HG03571 (cell line): ENCODE results near the gene SLC7A4.
"Not testable (repeated sequence)": the region's sequence is repeated elsewhere in the genome, so short reads cannot be mapped to it uniquely, and the experiment has no call there.

Experiments used
- ATAC-seq: cut with Tn5 transposase; IDR thresholded peaks from one replicate; pipeline ENCODE4 v1.9.1; 2021; ENCODE audit not compliant: unreplicated experiment

The SLC7A4 gene

DNA sequence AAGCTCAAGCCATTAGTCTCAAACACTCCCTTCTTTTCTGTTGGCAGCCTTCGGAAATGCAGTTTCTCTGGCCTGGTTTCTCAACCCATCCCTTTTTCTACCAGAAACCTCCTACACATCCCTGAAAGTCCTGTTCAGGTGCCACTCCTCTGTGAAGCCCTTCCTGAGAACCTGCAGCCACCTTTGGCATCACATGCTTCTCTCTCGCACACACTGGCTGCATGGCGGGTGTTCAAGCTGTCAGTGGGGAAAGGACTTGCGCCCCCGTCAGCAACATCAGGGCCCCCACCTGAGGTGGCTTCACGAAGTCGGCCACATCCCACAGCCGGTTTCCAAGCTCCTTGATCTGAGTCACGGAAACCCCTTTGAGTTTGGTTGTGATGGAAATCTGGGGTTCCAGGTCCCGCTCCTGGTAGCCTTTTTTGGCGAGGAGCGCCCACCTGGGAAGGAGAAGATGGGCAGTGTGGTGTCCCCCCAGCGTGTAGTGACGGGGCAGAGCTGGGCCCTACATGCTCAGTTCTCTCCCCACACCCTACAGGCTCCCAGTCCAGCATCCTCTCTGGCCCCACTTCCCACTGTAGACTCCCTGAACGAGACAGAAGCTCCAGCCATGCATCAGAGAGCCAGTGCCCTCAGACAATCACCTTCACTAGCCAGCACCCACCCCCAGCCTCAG lies 11.6 kb upstream of the SLC7A4 start:
- no peak for ATAC-seq

DNA sequence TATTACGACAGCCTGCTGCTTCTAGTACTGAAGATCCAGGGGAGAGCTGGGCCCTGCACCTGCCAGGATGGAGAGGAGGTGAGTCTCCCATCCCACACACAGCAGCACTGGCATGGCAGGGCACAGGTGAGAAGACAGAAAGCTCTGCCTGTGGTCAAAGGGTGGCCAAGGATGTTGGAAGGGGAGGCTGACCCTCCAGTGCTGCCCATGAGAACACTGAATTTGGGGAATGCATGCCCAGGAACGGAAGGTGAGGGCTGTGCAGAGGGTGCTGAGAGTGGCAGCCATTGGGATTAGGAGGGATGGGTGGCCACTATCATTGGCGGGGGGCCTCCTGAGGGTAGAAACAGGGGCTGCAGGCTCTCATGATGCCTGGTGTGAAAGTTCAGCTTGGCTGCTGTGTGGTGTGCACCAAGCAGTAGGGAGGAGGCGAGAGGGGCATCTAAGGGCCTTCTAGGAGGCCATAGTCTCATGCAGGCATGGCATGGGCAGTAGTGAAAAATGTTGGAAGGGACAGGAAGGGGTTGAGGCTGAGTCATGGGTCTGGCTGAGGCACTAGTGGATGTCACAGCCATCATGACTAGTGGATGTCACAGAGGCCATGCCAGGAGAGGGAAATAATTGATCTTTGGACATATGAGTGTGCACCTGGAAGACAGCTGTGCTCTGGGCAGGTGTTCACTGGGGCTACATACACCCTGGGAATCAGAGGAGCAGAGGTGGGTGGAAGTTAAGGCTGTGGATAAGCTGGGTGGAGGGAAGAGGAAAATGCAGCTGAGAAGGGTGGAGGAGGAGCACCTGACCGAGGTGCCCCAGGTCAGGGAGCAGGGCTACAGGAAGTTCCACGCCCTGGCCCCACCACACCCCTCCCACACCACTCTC lies 10.9 kb upstream of the SLC7A4 start:
- no peak for ATAC-seq

DNA sequence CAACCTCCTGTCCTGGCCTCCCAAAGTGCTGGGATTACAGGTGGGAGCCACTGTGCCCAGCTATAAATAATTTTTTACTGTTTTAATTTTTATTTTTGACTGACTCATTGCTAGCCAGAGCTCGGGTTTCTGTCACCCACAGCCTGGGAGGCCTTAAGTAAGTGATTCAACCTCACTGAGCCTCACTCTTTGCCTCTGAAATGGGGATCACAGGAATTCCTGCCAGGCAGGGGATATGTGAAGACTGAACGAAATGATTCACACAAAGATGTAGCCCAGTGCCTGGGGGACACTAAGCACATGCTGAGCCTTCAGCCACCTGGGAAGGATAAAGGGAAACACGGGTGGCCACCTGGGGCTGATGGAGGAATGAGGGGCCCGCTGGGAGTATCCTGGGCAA lies 9.6 kb upstream of the SLC7A4 start:
- ATAC-seq, result no peak

DNA sequence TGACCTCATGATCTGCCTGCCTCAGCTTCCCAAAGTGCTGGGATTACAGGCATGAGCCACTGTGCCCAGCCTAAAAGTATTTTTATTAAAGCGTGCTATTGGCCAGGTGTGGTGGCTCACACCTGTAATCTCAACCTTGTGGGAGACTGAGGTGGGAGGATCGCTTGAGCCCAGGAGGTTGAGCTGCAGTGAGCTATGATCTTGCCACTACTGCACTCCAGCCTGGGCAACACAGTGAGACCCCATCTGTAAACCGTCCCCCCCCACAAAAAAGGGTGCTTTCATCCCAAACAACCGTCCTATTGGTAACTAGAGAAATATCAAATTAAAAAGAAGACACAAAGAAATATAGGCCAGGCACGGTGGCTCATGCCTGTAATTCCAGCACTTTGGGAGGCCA lies 6.8 kb upstream of the SLC7A4 start:
- ATAC-seq, result not testable (repeated sequence)

DNA sequence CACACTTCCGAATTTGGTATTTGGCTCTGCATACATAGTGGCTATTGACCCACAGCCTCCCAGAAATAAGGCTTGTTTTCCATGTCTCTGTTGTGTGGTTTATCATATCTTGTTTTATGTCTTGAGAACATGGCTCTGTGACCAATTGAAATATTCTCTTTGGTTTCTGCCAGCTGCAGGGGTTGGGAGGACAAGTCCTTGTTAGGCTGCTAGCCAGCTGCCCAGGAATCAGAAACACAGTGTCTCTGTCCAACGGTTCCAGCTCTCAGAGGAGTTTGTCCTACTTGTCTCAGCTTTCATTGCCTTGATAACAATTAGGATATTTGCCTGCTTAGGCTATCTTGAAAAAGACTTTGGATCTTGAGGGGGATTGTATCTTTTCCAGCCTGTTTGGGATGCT lies 6.0 kb upstream of the SLC7A4 start:
- ATAC-seq, result no peak

DNA sequence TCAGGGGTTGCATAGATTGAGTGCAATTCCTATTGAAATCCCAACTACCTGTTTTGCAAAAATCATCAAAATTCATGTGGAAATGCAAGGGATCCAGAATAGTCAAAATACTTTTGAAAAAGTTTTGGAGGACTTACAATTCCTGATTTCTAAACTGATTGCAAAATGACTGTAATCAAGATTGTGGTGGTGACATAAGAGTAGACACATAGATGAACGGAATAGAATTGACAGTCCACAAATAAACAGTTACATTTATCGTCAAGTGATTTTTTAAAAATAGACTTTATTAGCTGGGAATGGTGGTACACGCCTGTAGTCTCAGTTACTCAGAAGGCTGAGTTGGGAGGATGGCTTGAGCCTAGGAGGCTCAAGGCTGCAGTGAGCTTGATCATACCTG lies 2.6 kb upstream of the SLC7A4 start:
- ATAC-seq, result no peak

DNA sequence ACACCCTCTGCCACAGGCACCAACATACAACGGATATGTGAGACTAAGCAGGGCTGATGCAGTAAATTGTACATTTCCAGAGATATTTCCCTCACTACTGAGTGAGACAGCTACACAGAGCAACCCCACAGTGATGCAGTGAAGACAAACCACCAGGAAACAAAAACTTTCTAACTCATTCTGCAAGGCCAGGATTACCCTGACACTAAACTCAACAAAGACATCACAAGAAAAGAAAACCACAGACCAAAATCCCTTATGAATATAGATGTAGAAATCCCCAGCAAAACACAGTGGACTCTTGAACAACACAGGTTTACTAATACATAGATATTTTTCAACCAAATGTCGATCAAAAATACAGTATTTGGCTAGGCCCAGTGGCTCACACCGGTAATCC lies 1.5 kb upstream of the SLC7A4 start:
- no peak for ATAC-seq

DNA sequence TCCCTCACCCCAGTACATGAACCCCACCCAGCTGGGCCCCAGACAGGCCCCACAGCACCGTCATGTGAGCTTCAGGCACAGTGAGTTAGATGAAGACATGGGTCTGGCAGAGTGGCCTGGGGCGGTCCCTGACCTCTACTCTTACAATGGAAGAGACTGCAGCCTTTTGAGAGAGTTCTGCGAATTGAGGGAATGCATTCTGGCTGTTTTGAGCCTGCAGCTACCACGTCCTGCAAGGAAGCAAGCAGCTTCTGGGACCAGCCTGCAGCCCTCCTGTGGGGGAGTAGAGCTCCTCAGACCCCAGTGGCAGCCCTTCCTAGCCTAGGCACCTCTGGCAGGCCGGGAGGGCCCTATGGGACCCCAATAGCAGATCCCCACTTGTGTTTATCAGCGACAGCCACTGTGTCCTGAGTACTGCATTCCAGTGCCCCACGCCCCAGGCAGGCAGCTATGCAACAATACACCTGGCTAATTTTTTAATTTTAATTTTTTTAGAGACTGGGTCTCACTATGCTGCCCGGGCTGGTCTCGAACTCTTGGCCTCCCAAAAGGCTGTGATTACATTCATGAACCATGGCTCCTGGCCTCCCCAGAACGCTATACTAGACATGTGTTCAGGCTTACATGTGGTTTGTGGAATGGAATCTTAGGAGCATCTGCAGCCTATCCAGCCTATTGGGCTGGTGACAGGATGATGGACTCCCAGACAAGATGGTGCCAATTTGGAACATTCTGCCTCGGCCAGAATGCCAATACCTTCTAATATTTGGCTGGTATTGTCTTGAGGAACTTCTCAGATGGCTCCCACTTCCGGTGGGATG lies 717 bp upstream of the SLC7A4 start:
- no peak for ATAC-seq

DNA sequence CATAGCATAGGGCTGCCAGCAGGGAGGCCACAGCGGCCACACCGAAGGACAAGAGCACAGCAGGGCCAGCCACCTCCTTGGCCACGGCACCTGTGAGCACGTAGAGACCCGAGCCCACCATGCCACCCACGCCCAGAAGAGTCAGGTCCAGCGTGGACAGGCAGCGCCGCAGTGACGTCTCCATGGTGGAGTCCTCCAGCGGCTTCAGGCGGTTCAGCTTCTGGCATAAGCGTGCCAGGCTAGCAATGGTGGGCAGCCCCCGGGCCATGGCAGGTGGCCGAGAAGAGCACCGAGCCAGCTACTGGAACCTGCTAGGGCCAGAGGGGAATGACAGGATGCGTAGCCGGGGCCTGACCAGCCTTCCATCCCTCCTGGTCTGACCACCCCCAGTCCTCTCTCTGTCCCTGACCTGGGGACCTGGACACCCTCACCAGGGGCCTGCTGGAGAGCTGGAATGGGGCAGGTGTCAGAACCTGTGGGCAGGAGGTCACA lies 770 bp downstream of the SLC7A4 start:
- no peak for ATAC-seq

DNA sequence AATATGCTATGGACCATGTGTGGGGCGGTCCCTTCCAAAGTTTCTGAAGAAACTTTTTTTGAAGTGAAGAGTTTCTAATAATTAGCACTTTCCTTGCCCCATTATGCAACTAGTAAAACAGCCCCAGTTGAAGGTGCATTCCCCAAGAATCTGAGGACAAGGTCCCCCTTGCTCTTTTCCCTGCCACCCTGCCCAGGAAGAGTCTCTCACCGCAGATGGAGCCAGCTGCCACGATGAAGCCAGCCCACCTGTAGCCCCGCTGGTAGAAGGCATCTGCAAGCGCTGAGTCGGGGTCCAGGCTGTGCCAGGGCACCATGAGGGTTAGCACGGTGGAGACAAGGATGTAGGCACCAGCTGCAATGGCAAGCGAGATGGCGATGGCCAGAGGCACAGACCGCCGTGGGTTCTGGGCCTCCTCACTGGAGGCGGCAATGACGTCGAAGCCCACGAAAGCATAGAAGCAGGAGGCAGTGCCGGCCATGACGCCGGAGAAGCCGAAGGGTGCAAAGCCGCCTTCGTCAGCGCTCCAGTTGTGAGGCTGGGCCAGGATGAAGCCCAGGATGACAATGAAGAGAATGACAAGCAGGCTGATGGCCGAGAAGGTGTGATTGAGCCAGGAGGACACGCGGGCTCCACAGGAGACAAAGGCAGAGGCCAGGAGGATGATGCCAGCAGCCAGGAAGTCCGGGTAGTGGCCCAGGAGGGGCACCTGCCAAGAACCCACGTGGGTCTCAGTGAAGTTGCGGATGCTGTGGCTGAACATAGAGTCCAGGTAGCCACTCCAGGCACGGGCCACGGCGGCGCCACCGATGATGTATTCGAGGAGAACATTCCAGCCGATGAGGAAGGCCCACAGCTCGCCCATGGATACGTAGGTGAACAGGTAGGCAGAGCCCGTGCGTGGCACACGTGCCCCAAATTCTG lies 1.5 kb downstream of the SLC7A4 start:
- ATAC-seq, result no peak

DNA sequence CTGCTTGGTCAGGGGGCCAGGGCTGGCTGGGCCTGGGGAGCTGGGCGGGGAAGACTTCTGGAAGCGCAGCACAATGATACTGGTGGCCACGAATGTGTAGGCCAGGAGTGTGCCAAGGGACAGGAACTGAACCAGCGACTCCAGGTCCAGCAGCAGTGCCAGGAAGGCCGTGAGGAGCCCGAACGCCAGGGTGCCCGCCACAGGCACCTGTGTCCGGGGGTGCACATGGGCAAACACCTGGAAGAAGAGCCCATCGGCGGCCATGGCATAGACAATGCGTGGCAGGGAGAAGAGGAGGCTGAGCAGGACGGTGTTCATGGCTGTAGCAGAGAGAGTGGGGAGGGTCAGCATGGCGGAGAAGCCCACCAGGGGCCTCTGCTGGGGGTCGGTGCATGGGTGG lies 2.3 kb downstream of the SLC7A4 start:
- no peak for ATAC-seq

DNA sequence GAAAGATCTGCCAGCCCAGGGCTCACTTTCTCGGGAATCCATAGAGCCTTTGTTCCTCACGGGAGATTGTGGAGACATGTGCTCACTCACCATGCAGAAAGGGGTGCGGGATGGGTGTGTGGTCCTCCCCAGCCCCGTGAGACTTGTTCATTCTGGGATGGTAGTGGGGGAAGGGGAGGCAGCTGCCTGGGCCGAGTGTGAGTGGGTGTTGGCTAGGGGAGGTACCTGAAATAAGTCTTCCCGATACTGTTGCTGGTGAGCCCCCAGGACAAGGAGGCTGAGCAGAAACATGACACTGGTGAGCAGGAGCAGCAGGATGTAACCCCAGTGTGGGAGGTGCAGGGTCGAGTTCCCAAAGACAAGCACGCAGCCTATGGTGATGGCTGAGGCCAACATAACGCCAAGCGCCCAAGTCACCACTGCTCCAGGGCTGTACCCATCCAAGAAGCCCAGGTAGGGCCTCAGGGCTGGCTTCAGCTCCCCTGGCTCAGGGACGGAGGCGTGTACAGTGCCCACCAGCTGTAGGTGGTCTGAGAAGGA lies 2.8 kb downstream of the SLC7A4 start:
- no peak for ATAC-seq

DNA sequence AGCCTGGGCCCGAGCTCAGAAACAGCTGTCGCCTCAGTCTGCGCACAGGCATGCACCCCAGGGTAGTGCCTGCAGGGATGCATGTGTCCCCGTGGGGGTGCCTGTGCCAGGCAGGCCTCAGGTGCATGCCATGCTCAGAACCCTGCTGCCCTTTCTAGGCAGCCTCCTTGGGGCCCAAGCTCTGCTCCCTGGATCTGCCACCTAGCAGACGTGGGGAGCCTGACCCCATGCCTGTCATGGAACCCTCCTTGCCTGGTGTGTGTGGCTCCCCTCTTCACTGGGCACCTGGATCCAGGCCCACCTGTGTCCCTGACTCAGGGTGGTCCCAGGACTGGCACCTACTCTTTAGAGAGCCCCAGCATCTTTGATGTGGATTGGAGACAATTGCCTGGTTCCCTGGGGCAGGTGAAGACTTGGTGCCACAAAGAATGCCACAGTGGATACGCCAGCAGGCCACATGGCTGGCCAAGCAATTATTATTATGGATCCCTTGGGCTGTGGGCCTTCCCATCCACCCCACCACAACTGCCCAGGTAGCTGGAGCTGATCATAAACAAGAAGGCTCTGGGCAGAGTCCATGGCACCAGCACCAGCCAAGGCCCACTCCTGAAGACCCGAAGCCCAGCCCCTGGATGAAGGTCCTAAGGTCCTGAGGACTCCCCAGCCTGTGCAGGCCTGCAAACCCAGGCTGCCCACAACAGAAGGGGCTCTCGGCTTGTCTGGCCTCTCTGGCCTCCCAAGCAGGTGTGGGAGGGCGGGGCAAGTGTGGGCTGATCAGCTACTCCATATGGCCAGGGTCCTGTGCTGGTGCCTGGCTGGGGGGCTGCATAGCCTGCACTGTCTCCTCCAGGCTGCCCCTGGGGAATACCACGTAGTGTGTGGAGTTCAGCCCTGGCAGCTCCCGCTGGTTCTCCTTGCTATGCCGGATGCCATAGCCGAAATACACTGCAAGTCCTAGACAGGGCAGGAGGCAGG lies 3.8 kb downstream of the SLC7A4 start:
- ATAC-seq, result no peak

DNA sequence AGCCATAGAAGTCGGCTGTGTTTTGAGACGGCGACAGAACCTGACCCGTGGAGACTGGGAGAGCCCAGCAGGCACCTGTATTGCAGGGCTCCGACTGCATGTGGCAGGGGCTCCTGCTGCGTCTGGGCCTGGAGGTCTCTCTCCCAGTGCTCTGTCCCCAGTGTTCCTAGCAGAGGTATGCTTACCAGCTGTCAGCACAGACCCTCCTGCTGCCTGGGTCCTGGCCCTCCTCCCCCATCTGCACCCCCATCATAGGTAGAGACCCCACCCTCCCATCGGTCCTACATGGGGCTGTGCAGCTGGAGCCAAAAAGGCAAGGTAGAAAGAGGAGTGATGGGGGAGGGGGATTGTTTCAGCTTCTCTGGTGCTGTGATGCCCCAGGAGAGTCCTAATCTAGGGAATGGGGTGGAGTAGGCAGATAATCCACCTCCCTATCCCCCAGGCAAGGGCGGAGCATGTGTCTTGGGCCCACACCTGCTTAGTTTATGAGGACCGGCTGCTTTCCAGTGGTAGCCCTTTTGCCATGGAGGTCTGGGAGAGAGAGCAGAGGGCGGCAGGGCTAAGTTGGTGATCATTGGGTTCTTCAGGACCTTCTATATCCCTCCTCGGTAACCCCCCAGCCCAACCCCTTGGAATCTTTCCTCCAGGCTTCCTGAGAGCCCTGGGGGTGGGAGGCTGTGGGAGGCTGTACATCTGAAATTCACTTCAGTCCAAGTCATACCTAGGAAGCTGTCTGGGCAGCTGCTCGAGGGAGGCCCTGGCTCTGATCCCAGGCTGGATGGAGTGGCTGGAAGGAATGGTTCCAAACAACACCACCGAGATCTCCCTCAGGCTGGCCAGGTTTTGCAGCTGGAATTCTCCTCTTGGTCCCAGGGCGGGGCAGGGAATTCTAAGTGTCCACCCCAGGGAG lies 5.3 kb downstream of the SLC7A4 start:
- no peak for ATAC-seq

DNA sequence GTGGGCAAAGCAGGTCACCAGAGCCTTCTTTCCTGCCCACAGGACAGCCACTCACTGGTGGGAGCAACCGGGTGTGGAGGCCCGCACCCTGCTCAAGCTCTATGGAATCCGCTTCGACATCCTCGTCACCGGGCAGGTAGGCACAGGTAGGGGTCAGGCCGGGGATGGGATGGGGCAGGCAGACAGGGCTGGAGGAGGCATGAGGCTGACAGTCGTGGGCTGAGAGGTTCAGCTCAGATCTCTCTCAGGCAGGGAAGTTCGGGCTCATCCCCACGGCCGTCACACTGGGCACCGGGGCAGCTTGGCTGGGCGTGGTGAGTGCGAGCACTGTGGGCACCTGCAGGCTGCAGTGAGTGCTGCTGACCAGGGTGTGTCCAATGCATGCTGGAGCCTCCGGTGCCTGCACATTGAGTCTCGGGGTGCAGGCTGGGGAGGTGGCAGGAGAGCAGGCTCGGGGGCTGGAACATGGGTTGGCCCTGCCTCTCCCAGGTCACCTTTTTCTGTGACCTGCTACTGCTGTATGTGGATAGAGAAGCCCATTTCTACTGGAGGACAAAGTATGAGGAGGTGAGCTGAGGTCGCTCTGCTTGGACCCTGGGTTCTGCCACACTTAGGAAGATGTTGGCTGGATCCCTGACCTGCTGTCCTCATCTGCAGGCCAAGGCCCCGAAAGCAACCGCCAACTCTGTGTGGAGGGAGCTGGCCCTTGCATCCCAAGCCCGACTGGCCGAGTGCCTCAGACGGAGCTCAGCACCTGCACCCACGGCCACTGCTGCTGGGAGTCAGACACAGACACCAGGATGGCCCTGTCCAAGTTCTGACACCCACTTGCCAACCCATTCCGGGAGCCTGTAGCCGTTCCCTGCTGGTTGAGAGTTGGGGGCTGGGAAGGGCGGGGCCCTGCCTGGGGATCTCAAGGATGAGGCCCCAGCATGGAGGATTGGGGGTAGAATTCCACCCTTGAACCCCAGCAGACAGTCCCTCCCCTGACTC lies 6.3 kb downstream of the SLC7A4 start:
- ATAC-seq, result no peak

DNA sequence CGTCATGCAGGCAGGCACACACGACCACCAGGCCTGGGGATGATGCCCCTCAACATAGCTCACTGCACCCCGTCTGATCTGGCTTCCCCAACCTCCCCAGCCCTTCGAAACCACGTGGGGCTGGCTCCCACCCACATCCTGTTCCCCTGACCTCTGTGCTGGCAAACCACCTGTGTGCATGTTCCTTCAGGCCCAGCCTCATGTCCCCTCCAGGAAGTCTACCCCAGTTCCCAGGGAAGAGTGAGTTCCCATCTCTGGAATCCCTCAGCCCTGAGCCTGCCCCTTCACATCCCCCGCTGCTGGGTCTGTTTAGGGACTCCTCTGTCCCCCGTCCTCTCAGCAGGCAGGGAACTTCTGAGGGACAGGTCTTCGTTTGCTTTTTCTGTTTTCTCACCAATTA lies 7.1 kb downstream of the SLC7A4 start:
- no peak for ATAC-seq
